Fibroblast of lung (primary cell): Measurements from ENCODE around the gene ART3. TPM values are rescaled to one million over a fixed set of nuclear protein-coding genes. Genes with fewer than 3 reads are reported as not detected.

Source experiments
- DNase-seq, 2 donors: peaks; one replicate each; pipeline versions ENCODE4 v3.0.0 to v3.0.0-alpha.2; 2010; ENCODE audit warnings: low read depth in 2 of 2
- H2AFZ ChIP-seq: 2 replicates; pipeline ENCODE4 v1.5.1; 2012; ENCODE audit warnings: low read length, control low read depth, inconsistent platforms
- H3K27ac ChIP-seq: 2 replicates; pipeline ENCODE4 v1.5.1; 2011; ENCODE audit warnings: low read length, control low read depth; ENCODE audit not compliant: insufficient read depth
- H3K27me3 ChIP-seq: 2 replicates; pipeline ENCODE4 v1.5.1; 2011; ENCODE audit warnings: mild to moderate bottlenecking, low read length; ENCODE audit not compliant: control insufficient read depth, insufficient read depth
- H3K36me3 ChIP-seq: 2 replicates; pipeline ENCODE4 v1.5.1; 2011; ENCODE audit warnings: low read length; ENCODE audit not compliant: control insufficient read depth, insufficient read depth
- H3K4me1 ChIP-seq: 2 replicates; pipeline ENCODE4 v1.5.1; 2011; ENCODE audit warnings: low read length; ENCODE audit not compliant: control insufficient read depth, insufficient read depth; ENCODE audit errors: extremely low read depth
- H3K4me2 ChIP-seq: 2 replicates; pipeline ENCODE4 v1.5.1; 2011; ENCODE audit warnings: low read length, control low read depth; ENCODE audit not compliant: insufficient read depth; ENCODE audit errors: extremely low read depth
- H3K4me3 ChIP-seq, 4 experiments: fragments of 200-600 bp in 1 of 4; sonication (generic) in 1 of 4; replicated peaks in 1 of 4; 2 replicates each; pipeline ENCODE4 v1.5.1; 2011 to 2016; ENCODE audit warnings: low read length in 4 of 4, low read depth in 3 of 4, mild to moderate bottlenecking in 3 of 4, control low read depth in 2 of 4, inconsistent platforms in 1 of 4, mixed read lengths in 1 of 4; ENCODE audit not compliant: insufficient read depth in 1 of 4; ENCODE audit errors: control extremely low read depth in 1 of 4
- H3K79me2 ChIP-seq: 2 replicates; pipeline ENCODE4 v1.5.1; 2012; ENCODE audit warnings: mild to moderate bottlenecking, low read length, inconsistent platforms; ENCODE audit not compliant: control insufficient read depth, insufficient read depth
- H3K9ac ChIP-seq: 2 replicates; pipeline ENCODE4 v1.5.1; 2011; ENCODE audit warnings: mild to moderate bottlenecking, low read length, control low read depth; ENCODE audit not compliant: insufficient read depth
- H3K9me3 ChIP-seq: 2 replicates; pipeline ENCODE4 v1.5.1; 2012; ENCODE audit warnings: low read depth, low read length; ENCODE audit not compliant: control insufficient read depth, insufficient read depth
- H4K20me1 ChIP-seq: 2 replicates; pipeline ENCODE4 v1.5.1; 2011; ENCODE audit warnings: low read length; ENCODE audit not compliant: control insufficient read depth, insufficient read depth; ENCODE audit errors: extremely low read depth
- EZH2 ChIP-seq: IDR thresholded peaks from 2 replicates; pipeline ENCODE4 v1.5.1; 2012; ENCODE audit warnings: low read length, control low read depth, mild to moderate bottlenecking; ENCODE audit errors: missing control alignments
- polyA plus RNA-seq, 2 donors: library from polyadenylated mRNA; depleted of rRNA in 1 of 2; stranded (reverse) in 1 of 2; unstranded in 1 of 2; fragments of >200 nt; gene quantifications; 2 replicates each; pipeline ENCODE4 v1.2.1, GENCODE V29; 2011 to 2012; ENCODE audit warnings: missing spikeins in 1 of 2
- total RNA-seq: library from RNA; depleted of rRNA; stranded (reverse); fragments of >200 nt; gene quantifications from 2 replicates; pipeline ENCODE4 v1.2.1, GENCODE V29; 2014
- TF ChIP-seq, protein P1 (sequence below), 2 donors: IDR thresholded peaks in 1 of 2; conservative IDR thresholded peaks in 1 of 2; 1 replicate in 1 of 2; 2 replicates in 1 of 2; pipeline ENCODE4 v1.5.1; 2011 to 2012; ENCODE audit warnings: low read length in 2 of 2, control low read depth in 1 of 2, inconsistent platforms in 1 of 2, low read depth in 1 of 2, mild to moderate bottlenecking in 1 of 2

Gene ART3
- total and polyA plus RNA-seq, 2 donors (not counting 1 experiment from before 2014, with no cell fraction given), result 0.27 TPM; not detected in 1

DNA sequence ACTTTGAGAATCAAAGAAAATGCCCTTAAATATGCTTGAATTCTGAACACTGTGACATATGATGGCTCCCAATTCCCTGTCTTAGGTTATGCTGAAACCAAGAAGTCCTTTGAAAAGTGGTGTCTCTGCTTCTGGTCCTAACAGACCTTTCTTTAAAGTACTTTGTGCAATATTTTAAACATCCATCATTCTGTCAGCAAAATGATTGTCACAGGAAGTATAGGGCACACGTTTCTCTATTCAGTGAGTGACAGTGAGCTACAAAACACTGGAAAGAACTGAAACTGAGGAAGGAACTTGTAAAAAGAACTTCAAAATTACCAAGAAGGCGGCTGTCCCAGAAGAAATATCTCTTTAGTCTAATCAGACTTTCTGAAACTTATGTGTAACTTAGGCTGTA lies 85.8 kb downstream of the ART3 start:
- TF ChIP-seq, protein P1, sequence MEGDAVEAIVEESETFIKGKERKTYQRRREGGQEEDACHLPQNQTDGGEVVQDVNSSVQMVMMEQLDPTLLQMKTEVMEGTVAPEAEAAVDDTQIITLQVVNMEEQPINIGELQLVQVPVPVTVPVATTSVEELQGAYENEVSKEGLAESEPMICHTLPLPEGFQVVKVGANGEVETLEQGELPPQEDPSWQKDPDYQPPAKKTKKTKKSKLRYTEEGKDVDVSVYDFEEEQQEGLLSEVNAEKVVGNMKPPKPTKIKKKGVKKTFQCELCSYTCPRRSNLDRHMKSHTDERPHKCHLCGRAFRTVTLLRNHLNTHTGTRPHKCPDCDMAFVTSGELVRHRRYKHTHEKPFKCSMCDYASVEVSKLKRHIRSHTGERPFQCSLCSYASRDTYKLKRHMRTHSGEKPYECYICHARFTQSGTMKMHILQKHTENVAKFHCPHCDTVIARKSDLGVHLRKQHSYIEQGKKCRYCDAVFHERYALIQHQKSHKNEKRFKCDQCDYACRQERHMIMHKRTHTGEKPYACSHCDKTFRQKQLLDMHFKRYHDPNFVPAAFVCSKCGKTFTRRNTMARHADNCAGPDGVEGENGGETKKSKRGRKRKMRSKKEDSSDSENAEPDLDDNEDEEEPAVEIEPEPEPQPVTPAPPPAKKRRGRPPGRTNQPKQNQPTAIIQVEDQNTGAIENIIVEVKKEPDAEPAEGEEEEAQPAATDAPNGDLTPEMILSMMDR (conservative IDR thresholded peaks at IDR 0.05 in 1 of 2, IDR thresholded peaks at IDR 0.05 in 1 of 2; ENCODE audit: low read depth in 1 of 2, low read length in 2 of 2), result no peak
- TF ChIP-seq EZH2, result no peak
- no peak overlapping the region for H3K4me2 ChIP-seq
- no peak for DNase-seq
- no peaks in the 10 kb centered on the region for H3K79me2 ChIP-seq
- H3K27me3 ChIP-seq, result no peaks in the 10 kb centered on the region
- no peak overlapping the region for H3K9ac ChIP-seq
- H3K4me1 ChIP-seq, result no peaks in the 10 kb centered on the region
- H3K27ac ChIP-seq, result no peak overlapping the region
- no peak overlapping the region for H3K4me3 ChIP-seq
- H4K20me1 ChIP-seq, result no peaks in the 10 kb centered on the region
- H3K9me3 ChIP-seq, result no peaks in the 10 kb centered on the region
- H2AFZ ChIP-seq, result no peak overlapping the region
- H3K36me3 ChIP-seq, result peaks cover 2% of the 10 kb centered on the region

Other genes with a start within 250 kb of the ART3 start
- gene PPEF2, start 172.3 kb upstream of the ART3 start, total RNA-seq, result not detected in 2 replicates
- not detected in 2 replicates for gene PPEF2, start 172.3 kb upstream of the ART3 start, polyA plus RNA-seq
- gene NAAA, start 133.7 kb upstream of the ART3 start, total RNA-seq, result 15.9 and 50.7 TPM in 2 replicates
- gene NAAA, start 133.7 kb upstream of the ART3 start, polyA plus RNA-seq, result 32.4 and 39.9 TPM in 2 replicates
- 25.1 and 29.8 TPM in 2 replicates for gene SDAD1, start 83.8 kb upstream of the ART3 start, total RNA-seq
- 33.7 and 34.4 TPM in 2 replicates for gene SDAD1, start 83.8 kb upstream of the ART3 start, polyA plus RNA-seq
- gene CXCL9, start 67.2 kb upstream of the ART3 start, total RNA-seq, result not detected in 2 replicates
- not detected in 2 replicates for gene CXCL9, start 67.2 kb upstream of the ART3 start, polyA plus RNA-seq
- under 0.01 and 0.33 TPM in 2 replicates for gene CXCL10, start 51.2 kb upstream of the ART3 start, total RNA-seq
- 0.07 TPM in 1 of 2 replicates, not detected in the other for gene CXCL10, start 51.2 kb upstream of the ART3 start, polyA plus RNA-seq
- gene CXCL11, start 38.6 kb upstream of the ART3 start, total RNA-seq, result not detected in 2 replicates
- 0.03 TPM in 1 of 2 replicates, not detected in the other for gene CXCL11, start 38.6 kb upstream of the ART3 start, polyA plus RNA-seq
- 55.5 and 70.6 TPM in 2 replicates for gene NUP54, start 73.7 kb downstream of the ART3 start, total RNA-seq
- 48.3 and 49.3 TPM in 2 replicates for gene NUP54, start 73.7 kb downstream of the ART3 start, polyA plus RNA-seq
- 266 and 365 TPM in 2 replicates for gene SCARB2, start 139.1 kb downstream of the ART3 start, total RNA-seq
- 149 and 195 TPM in 2 replicates for gene SCARB2, start 139.1 kb downstream of the ART3 start, polyA plus RNA-seq
- 0.99 and 1.0 TPM in 2 replicates for gene FAM47E, start 177.0 kb downstream of the ART3 start, total RNA-seq
- 0.03 and 0.12 TPM in 2 replicates for gene FAM47E, start 177.0 kb downstream of the ART3 start, polyA plus RNA-seq
- 10.8 and 17.5 TPM in 2 replicates for gene STBD1, start 232.0 kb downstream of the ART3 start, total RNA-seq
- 1.7 and 3.1 TPM in 2 replicates for gene STBD1, start 232.0 kb downstream of the ART3 start, polyA plus RNA-seq